PC-9 (cell line): ENCODE data around the gene BCR. TPM values are rescaled to one million over a fixed set of nuclear protein-coding genes. Genes with fewer than 3 reads are reported as not detected.

Experiments used
- BruUV-seq: library from RNA; stranded (reverse); fragments of 400-500 nt; replicated peaks from 2 replicates; lab custom pipeline; 2021; lab: Mats Ljungman, UMichigan
- CTCF ChIA-PET: fragments of 300-600 bp; sonication (Branson Sonifier 250); formaldehyde crosslinking; loops from one replicate; lab custom pipeline; 2022; ENCODE audit warnings: antibody characterized with exemption; lab: Charles Lee
- POLR2A ChIA-PET: fragments of 300-600 bp; sonication (Branson Sonifier 250); formaldehyde crosslinking; loops from one replicate; lab custom pipeline; 2022; ENCODE audit warnings: antibody characterized with exemption; ENCODE audit not compliant: unreplicated experiment; lab: Charles Lee
- DNase-seq, 2 experiments: peaks; one replicate each; pipeline versions ENCODE4 v3.0.0 to v3.0.0-alpha.2; 2015 to 2022; ENCODE audit warnings: mixed read lengths in 1 of 2
- H2AFZ ChIP-seq: fragments of 200-600 bp; sonication (generic); 2 replicates; pipeline ENCODE4 v1.8.1; 2017; ENCODE audit warnings: antibody characterized with exemption
- H3F3A ChIP-seq: fragments of 200-600 bp; sonication (generic); 2 replicates; pipeline ENCODE4 v1.8.1; 2017; ENCODE audit warnings: antibody characterized with exemption, mild to moderate bottlenecking, low read depth; ENCODE audit not compliant: insufficient read depth
- H3K27ac ChIP-seq: fragments of 200-600 bp; sonication (generic); 2 replicates; pipeline ENCODE4 v1.6.1; 2016; ENCODE audit warnings: mixed run types
- H3K27me3 ChIP-seq: fragments of 200-600 bp; sonication (generic); 2 replicates; pipeline ENCODE4 v1.6.1; 2016; ENCODE audit warnings: low read depth, mixed run types; ENCODE audit not compliant: insufficient read depth
- H3K36me3 ChIP-seq: fragments of 200-600 bp; sonication (generic); 2 replicates; pipeline ENCODE4 v1.6.1; 2016; ENCODE audit warnings: low read depth, mixed run types
- H3K4me1 ChIP-seq: fragments of 200-600 bp; sonication (generic); replicated peaks from 2 replicates; pipeline ENCODE4 v1.6.1; 2016; ENCODE audit warnings: mixed run types; ENCODE audit not compliant: insufficient read depth
- H3K4me2 ChIP-seq: fragments of 200-600 bp; sonication (generic); 2 replicates; pipeline ENCODE4 v1.6.1; 2017; ENCODE audit warnings: mixed run types
- H3K4me3 ChIP-seq: fragments of 200-600 bp; sonication (generic); 2 replicates; pipeline ENCODE4 v1.6.1; 2016; ENCODE audit warnings: mixed run types
- H3K79me2 ChIP-seq: fragments of 200-600 bp; sonication (generic); 2 replicates; pipeline ENCODE4 v1.6.1; 2017; ENCODE audit warnings: low read depth, mixed run types
- H3K9me2 ChIP-seq: fragments of 200-600 bp; sonication (generic); 2 replicates; pipeline ENCODE4 v1.8.1; 2017; ENCODE audit warnings: mild to moderate bottlenecking; ENCODE audit not compliant: insufficient read depth
- H3K9me3 ChIP-seq: fragments of 200-600 bp; sonication (generic); 2 replicates; pipeline ENCODE4 v1.8.1; 2016; ENCODE audit warnings: low read depth; ENCODE audit not compliant: insufficient read depth
- H4K20me1 ChIP-seq: fragments of 200-600 bp; sonication (generic); 2 replicates; pipeline ENCODE4 v1.8.1; 2017; ENCODE audit not compliant: insufficient read depth
- CTCF ChIP-seq: fragments of 200-600 bp; sonication (generic); conservative IDR thresholded peaks from 2 replicates; pipeline ENCODE4 v1.6.1; 2017; ENCODE audit warnings: mixed run types, antibody characterized with exemption, mild to moderate bottlenecking, moderate library complexity
- EZH2 ChIP-seq: fragments of 200-600 bp; sonication (generic); IDR thresholded peaks from 2 replicates; pipeline ENCODE4 v1.8.0; 2017; ENCODE audit warnings: antibody characterized with exemption, low read depth
- intact Hi-C: fragments of 100-400 bp; cut with micrococcal nuclease; formaldehyde crosslinking; loops from one replicate; pipeline ENCODE4 v1.10.0; 2022; ENCODE audit not compliant: unreplicated experiment
- total RNA-seq: library from RNA; stranded (reverse); gene quantifications from 2 replicates; pipeline ENCODE4 v1.2.3, GENCODE V29; 2021

BCR gene
- total RNA-seq, 1 experiment from 2014 or later: 47.8 TPM

DNA sequence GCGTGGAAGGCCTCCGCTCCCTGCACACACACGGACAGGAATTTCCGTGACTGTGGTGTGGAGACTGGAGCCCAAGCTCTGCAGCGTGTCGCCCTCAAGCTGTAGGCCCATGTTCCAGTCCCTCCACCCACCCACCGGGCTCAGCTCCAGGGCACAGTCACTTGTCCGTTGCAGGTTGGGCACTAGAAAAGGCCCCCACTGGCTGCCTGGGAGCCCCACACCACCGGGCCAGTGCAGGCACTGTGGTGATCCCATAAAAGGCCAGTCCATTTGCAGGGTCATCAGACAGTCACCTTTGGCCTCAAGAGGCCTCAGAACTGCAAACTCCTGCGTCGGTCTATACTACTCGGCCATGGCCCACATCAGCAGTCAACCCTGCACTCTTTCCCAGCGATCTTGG is 18.7 kb upstream of the BCR start:
- CTCF ChIA-PET: no interaction called here
- BruUV-seq: no TSS peak

GRCh38 chr22:23163665-23164064 is 16.6 kb upstream of the BCR start:
- Histone ChIP-seq H3K36me3 (no peaks in the 10 kb centered on the region), H4K20me1 (no peaks in the 10 kb centered on the region), H3K9me3 (no peaks in the 10 kb centered on the region), H3K9me2 (no peaks in the 10 kb centered on the region), H3F3A (no peaks in the 10 kb centered on the region), H3K4me2 (no peak overlapping the region), H3K27me3 (no peaks in the 10 kb centered on the region), H3K4me3 (no peak overlapping the region), H3K27ac (no peak overlapping the region), H2AFZ (no peak overlapping the region), H3K4me1 (no peaks in the 10 kb centered on the region), H3K79me2 (no peaks in the 10 kb centered on the region)
- TF ChIP-seq CTCF (no peak), EZH2 (no peak)
- POLR2A ChIA-PET: no interaction called here
- DNase-seq: no peak
- intact Hi-C loops: no loop called here
- BruUV-seq: no TSS peak
- CTCF ChIA-PET: interaction anchor here (0.6 to 1.3 kb wide), 2 partner anchors 19 to 1014 kb away, joined by 4 to 7 read pairs; no protein-coding TSS in a partner anchor

More for the DNA sequence above, 18.7 kb upstream of the BCR start:
- H3K27ac ChIP-seq: no peak overlapping the region
- H3K4me1 ChIP-seq: peaks cover 9% of the 10 kb centered on the region; the same call in 1 of the 2 replicates
- no peaks in the 10 kb centered on the region for H3K27me3 ChIP-seq
- no peak overlapping the region for H3K4me2 ChIP-seq
- TF ChIP-seq CTCF (no peak), EZH2 (no peak)
- H3K79me2 ChIP-seq: no peaks in the 10 kb centered on the region
- no peaks in the 10 kb centered on the region for H3K36me3 ChIP-seq
- no peaks in the 10 kb centered on the region for H3K9me2 ChIP-seq
- H3K9me3 ChIP-seq: no peaks in the 10 kb centered on the region
- no peak overlapping the region for H3K4me3 ChIP-seq
- H4K20me1 ChIP-seq: no peaks in the 10 kb centered on the region
- no peak for DNase-seq
- POLR2A ChIA-PET: no interaction called here
- intact Hi-C loops: no loop called here
- no peak overlapping the region for H2AFZ ChIP-seq
- H3F3A ChIP-seq: no peaks in the 10 kb centered on the region; the same call in 1 of the 2 replicates

DNA sequence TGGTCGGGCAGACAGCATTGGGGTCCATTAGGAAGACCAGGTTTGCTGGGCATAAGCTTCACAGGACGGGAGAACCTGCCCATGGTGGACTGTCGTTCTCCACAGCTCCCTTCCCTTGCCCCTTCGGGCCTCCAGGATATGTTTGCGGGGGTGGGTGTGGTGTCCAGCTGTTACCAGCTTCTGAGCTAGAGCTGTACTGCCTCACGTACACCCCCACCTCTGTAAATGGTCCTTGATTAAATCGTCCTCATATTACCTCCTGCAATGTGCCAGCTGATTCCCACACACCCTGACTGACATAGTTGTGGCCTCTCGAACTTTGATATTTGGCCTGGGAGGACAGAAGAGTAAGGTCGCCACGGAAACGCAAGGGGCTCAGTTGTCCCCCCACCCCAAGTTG is 16.2 kb upstream of the BCR start:
- no peak overlapping the region for H3K4me3 ChIP-seq
- no peak for DNase-seq
- intact Hi-C loops: no loop called here
- ChIA-PET POLR2A (no interaction called here), CTCF (interaction anchor here (0.6 to 1.3 kb wide), 2 partner anchors 19 to 1014 kb away, joined by 4 to 7 read pairs; no protein-coding TSS in a partner anchor)
- BruUV-seq: no TSS peak
- H3K4me2 ChIP-seq: no peak overlapping the region
- no peaks in the 10 kb centered on the region for H3K4me1 ChIP-seq
- H3K36me3 ChIP-seq: no peaks in the 10 kb centered on the region
- H3K9me2 ChIP-seq: no peaks in the 10 kb centered on the region
- H3K27me3 ChIP-seq: no peaks in the 10 kb centered on the region
- TF ChIP-seq EZH2: no peak
- TF ChIP-seq CTCF: no peak
- no peak overlapping the region for H3K27ac ChIP-seq
- H2AFZ ChIP-seq: no peak overlapping the region
- no peaks in the 10 kb centered on the region for H3K79me2 ChIP-seq
- no peaks in the 10 kb centered on the region for H4K20me1 ChIP-seq
- no peaks in the 10 kb centered on the region for H3F3A ChIP-seq
- no peaks in the 10 kb centered on the region for H3K9me3 ChIP-seq
